Forelimb muscle (tissue), 1 donor: ENCODE results near the gene SLF2. TPM values are rescaled to one million over a fixed set of nuclear protein-coding genes. Genes with fewer than 3 reads are reported as not detected.

Experiments used
- DNase-seq: peaks from one replicate; pipeline ENCODE4 v3.0.0-alpha.2; 2013; ENCODE audit warnings: low read depth
- polyA plus RNA-seq: library from polyadenylated mRNA; unstranded; fragments of 120-200 nt; gene quantifications from one replicate; pipeline ENCODE4 v1.2.1, GENCODE V29; 2013; ENCODE audit not compliant: insufficient read length

Gene SLF2
- polyA plus RNA-seq, 1 donor: 87.6 TPM

DNA sequence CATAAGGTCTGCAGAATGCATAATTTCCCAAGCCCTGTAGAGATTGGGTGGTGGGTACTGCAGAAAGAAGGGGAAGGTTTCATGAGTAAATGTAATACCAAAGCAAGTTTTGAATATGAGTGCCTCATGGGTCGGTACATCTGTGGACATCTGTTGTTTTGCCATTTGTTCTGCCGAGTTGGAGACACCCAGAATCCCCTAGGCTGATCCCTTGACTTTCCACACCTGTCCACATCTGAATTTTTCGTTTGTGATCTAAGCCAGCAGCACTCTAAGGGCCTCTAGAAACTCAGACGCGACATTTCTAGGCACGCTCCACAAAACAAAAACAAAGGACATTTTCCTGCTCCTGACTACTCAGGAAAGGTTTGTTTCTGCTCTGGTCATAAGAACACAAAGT lies 11.7 kb upstream of the SLF2 start:
- DNase-seq: no peak

GRCh38 chr10:100902622-100903021 lies 10.1 kb upstream of the SLF2 start:
- no peak for DNase-seq

DNA sequence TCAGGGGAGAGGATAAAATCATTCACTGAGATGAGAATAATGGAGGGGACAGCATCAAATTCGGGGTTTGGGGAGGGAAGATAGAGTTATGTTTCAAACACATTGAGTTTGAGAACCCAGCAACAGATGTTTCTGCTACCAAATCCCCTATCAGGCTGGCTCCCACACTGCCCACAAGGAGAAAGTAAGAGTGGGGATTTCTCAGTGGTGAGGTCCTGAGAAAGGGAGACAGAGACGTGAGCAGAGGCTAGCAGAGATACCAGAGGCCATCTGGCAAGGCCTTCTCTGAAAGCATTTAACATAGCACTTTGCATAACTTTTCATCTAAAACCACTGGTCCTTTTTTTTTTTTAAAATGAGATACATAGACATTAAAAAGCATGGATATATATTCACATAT lies 7.8 kb upstream of the SLF2 start:
- no peak for DNase-seq

GRCh38 chr10:100907175-100907574 lies 5.6 kb upstream of the SLF2 start:
- no peak for DNase-seq

GRCh38 chr10:100907773-100908363 lies 4.9 kb upstream of the SLF2 start:
- DNase-seq: no peak

DNA sequence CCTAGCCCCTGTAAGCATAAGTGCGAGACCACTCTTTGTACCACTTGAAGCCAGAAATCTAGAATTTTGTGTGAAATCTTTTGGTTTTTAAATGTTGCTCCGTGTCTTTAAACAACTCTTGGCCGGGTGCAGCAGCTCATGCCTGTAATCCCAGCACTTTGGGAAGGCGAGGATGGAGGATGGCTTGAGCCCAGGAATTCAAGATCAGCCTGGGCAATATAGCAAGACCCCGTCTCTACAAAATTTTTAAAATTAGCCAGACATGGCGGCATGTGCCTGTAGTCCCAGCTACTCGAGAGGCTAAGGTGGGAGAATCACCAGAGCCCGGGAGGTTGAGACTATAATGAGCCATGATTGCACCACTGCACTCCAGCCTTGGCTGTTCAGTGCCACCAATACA lies 4.4 kb upstream of the SLF2 start:
- no peak for DNase-seq

GRCh38 chr10:100909501-100910263 lies 3.1 kb upstream of the SLF2 start:
- DNase-seq: no peak

- DNase-seq: no peak
Observed at GRCh38 chr10:100911472-100911871, 1.3 kb upstream of the SLF2 start.

GRCh38 chr10:100912013-100912604 lies 654 bp upstream of the SLF2 start:
- peak; percentile 62 for DNase-seq

GRCh38 chr10:100913470-100913865 lies 705 bp downstream of the SLF2 start:
- DNase-seq: no peak

- no peak for DNase-seq
Observed at GRCh38 chr10:100917071-100917470, 4.3 kb downstream of the SLF2 start.

DNA sequence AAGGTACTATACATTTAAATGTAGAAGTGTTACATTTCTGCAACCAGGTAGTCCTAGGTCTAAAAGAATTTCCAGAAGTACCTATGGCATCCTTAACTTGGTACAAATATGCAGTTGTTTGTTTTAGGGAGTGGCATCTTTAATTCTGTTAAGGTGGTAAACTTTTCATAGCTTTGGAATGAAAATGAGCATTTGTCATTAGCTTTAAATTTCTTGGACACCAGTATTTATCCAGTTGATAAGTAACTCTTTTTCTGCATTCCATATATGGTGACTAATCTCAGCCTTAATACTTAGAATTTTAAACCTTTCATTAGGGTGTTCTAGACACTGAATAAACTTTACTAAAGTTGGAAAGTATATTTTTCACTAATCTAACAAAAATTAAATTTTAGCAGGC lies 10.8 kb downstream of the SLF2 start:
- no peak for DNase-seq

DNA sequence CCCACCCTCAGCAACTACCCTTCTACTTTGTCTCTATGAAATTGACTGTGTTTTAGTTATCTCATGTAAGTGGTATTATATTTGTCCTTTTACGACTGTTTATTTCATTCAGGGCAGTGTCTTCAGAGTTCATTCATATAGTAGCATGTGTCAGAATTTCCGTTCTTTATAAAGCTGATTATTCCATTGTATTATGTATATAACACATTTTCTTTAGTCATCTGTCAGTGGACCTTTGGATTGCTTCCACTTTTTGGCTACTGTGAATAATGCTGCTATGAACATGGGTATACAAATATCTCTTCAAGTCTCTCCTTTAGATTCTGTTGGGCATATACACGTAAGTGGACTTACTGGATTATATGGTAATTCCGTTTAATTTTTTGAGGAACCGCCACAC lies 14.5 kb downstream of the SLF2 start:
- no peak for DNase-seq

DNA sequence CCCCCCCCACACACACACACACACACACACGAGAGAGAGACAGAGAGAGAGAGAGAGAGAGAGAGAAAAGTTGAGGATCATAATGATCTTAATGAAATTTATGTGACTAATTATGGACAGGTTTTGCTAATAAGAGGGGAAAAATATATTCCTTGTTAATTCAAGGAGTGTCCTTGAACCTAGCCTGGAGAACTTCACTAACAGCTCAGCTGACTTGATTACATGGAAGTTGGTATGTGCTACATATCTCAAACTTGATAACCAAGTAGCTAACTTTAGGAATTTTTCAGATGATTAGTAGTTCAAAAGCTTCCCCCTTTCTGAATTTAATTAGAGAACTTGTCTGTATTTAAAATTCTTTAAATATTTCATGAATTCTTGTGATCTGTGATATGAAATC lies 15.3 kb downstream of the SLF2 start:
- DNase-seq: no peak

DNA sequence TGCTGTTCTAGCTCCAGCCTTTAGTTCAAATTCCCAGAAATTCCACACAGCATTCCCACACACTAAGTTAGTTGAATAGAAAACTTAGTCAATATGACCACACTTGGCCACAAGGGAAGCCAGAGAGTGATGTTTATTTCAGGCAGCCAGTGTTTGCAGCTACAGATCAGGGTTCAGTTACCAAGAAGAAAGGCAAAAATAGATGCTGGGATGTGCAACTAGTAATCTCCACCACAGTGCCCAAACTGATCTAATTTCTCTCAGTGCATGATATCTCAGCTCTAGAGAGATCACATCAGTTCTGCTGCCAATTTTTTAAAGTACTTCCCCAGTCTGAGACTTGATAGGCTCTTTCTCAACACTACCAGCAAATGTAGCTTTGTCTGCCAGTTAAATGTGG lies 17.6 kb downstream of the SLF2 start:
- no peak for DNase-seq

DNA sequence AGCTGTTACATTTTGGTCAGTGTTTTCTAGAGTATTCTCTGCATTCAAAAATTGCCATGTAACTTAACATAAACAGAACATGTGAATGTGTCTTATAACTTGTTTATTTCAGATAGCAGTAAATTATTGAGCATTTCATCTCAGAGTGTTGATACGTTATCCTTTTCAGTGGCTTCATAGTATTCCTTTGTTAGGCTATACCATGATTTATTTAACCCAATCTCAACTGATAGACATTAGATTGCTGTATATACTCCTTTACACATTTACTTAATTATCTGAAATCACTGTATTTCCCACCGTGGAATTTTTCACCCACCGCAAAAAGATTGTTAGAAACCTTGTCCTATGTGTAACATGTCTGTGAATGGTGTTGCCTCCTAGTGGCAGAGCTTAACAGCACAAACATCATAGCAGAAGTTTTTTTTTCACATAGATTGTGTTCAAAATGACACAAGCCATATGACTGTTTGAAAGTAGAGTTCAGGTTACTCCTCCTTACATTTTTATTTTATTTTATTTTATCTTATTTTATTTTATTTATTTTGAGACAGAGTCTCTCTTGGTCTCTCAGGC lies 21.4 kb downstream of the SLF2 start:
- no peak for DNase-seq

GRCh38 chr10:100939763-100940344 lies 27.1 kb downstream of the SLF2 start:
- no peak for DNase-seq

DNA sequence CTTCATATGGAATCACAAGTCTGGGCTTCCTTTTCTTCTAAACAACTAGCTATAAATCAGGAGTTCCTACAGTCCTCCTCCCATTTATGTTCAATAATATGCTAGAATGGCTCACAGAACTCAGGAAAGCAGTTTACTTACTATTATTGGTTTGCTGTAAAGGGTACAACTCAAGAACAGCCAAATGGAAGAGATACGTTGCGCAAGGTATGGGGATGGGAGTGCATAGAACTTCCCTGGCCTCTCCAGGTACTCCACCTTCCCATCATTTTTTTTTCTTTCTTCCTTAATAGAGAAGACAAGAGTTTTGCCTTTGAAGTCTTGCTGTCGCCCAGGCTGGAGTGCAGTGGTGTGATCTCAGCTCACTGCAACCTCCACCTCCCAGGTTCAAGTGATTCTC lies 29.5 kb downstream of the SLF2 start:
- DNase-seq: no peak

- no peak for DNase-seq
Observed at GRCh38 chr10:100943508-100943907, 30.7 kb downstream of the SLF2 start.

DNA sequence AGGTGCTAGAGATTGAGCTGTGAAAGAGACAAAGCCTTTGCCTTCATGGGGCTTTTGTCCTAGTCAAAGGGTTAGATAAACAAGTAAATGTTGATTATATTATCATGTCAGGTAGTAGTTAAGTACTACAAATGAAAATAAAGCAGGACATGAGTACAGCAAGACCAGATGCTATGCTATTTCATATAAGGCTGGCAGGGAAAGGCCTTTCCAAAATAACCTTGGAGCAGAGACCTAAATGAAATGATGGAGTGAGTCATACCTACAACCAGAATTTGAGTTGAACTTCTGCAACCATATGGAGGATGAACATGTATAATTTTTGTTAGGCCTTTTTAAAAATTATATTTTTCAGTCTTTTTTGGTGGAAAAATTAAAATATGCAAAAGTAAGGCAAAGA lies 33.0 kb downstream of the SLF2 start:
- DNase-seq: no peak

- no peak for DNase-seq
Observed at GRCh38 chr10:100948916-100949315, 36.2 kb downstream of the SLF2 start.

DNA sequence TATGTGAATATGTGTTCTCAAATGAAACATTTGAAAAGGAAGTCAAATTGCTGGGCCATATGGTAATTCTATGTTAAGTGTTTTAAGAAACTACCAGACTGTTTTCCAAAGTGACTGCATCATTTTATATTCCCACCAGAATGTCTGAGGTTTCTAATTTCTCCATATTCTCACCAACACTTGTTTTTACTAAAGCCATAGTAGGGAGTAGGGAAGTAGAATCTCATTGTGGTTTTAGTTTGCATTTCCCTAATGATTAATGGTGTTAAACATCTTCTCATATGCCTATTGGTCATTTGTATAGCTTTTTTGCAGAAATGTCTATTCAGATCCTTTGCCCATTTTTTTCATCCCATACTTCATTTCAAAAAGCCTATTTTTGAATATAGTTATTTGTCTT lies 47.5 kb downstream of the SLF2 start:
- DNase-seq: no peak
